Measurements from ENCODE around the gene RGS19.
"Not testable (repeated sequence)": the region's sequence is repeated elsewhere in the genome, so short reads cannot be mapped to it uniquely, and the experiment has no call there.

GRCh38 chr20:64088586-64088985, 9.3 kb upstream of the RGS19 start:
- not testable (repeated sequence) for TF ChIP-seq CTCF (optimal IDR thresholded peaks at IDR 0.05 in 1 of 3, IDR thresholded peaks at IDR 0.05 in 1 of 3, conservative IDR thresholded peaks at IDR 0.05 in 1 of 3; ENCODE audit: extremely low read depth in 1 of 3, insufficient read depth in 2 of 3, low read length in 3 of 3); EZH2 (IDR thresholded peaks at IDR 0.05; ENCODE audit: low read length)
